Left lobe of liver (tissue), 2 donors: ENCODE measurements around the gene SPATA31D4. TPM values are rescaled to one million over a fixed set of nuclear protein-coding genes. Genes with fewer than 3 reads are reported as not detected.

Experiments
- ATAC-seq: fragments of 200-7000 bp; cut with Tn5 transposase; one replicate; pipeline ENCODE4 v1.9.1; 2020; ENCODE audit warnings: mild to moderate bottlenecking, moderate library complexity
- DNase-seq: peaks from one replicate; pipeline ENCODE4 v3.0.0-alpha.2; 2020; ENCODE audit warnings: low spot score
- total RNA-seq: library from RNA; stranded (reverse); gene quantifications from one replicate; pipeline ENCODE4 v1.2.1, GENCODE V29; 2021
- donor health status: DM: no; HTN: no; CAD: no; lungs with moderate emphysema.
- donor health status: DM: no; HTN: yes; CAD: no.

SPATA31D4 gene
- total RNA-seq, 1 donor from 2014 or later: not detected

- no peak for ATAC-seq
- no peak for DNase-seq
Measured at GRCh38 chr9:81955625-81956024, 27.4 kb downstream of the SPATA31D4 start.

GRCh38 chr9:81964218-81965171 is 36.3 kb downstream of the SPATA31D4 start:
- ATAC-seq: no peak
- DNase-seq: no peak

- no peak for ATAC-seq
- no peak for DNase-seq
Measured at GRCh38 chr9:81968026-81968425, 39.8 kb downstream of the SPATA31D4 start.

- no peak for ATAC-seq
Measured at GRCh38 chr9:81969971-81970370, 41.7 kb downstream of the SPATA31D4 start.

GRCh38 chr9:81971727-81972126 is 43.5 kb downstream of the SPATA31D4 start:
- ATAC-seq: no peak
- DNase-seq: no peak

More at GRCh38 chr9:81969971-81970370, 41.7 kb downstream of the SPATA31D4 start:
- no peak for DNase-seq

- no peak for ATAC-seq
Measured at GRCh38 chr9:81974764-81975163, 46.5 kb downstream of the SPATA31D4 start.

GRCh38 chr9:81976351-81976750 is 48.1 kb downstream of the SPATA31D4 start:
- ATAC-seq (no peak), DNase-seq (no peak)

More at GRCh38 chr9:81974764-81975163, 46.5 kb downstream of the SPATA31D4 start:
- no peak for DNase-seq

- DNase-seq: no peak
- ATAC-seq: no peak
Measured at GRCh38 chr9:81979196-81979595, 51.0 kb downstream of the SPATA31D4 start.

GRCh38 chr9:81980568-81980967 is 52.3 kb downstream of the SPATA31D4 start:
- DNase-seq: no peak
- ATAC-seq: no peak

- DNase-seq: no peak
- ATAC-seq: no peak
Measured at GRCh38 chr9:81981883-81982282, 53.7 kb downstream of the SPATA31D4 start.

Other genes with a start within 250 kb of the SPATA31D4 start
- 36.6 TPM for gene TLE1, start 238.9 kb upstream of the SPATA31D4 start, total RNA-seq
- gene SPATA31D3, start 15.1 kb downstream of the SPATA31D4 start, total RNA-seq: not detected
- gene SPATA31D1, start 60.3 kb downstream of the SPATA31D4 start, total RNA-seq: not detected